Peyer's patch (tissue), 4 donors: ENCODE results near the gene DISP3. TPM values are rescaled to one million over a fixed set of nuclear protein-coding genes. Genes with fewer than 3 reads are reported as not detected.

ENCODE experiments used
- DNase-seq, 3 donors: peaks; one replicate each; pipeline ENCODE4 v3.0.0-alpha.2; 2017 to 2019
- H3K27ac ChIP-seq, 4 donors: fragments of 200-600 bp; sonication (generic); one replicate each; pipeline ENCODE4 v1.5.1; 2016 to 2019
- H3K27me3 ChIP-seq, 2 donors: fragments of 200-600 bp; sonication (generic); one replicate each; pipeline ENCODE4 v1.5.1; 2019
- H3K36me3 ChIP-seq, 3 donors: fragments of 200-600 bp; sonication (generic); one replicate each; pipeline ENCODE4 v1.5.1; 2016 to 2019
- H3K4me1 ChIP-seq, 4 donors: fragments of 200-600 bp; sonication (generic); one replicate each; pipeline ENCODE4 v1.5.1; 2016 to 2019
- H3K4me3 ChIP-seq, 4 donors: fragments of 200-600 bp; sonication (generic); 1 replicate in 3 of 4; 2 replicates in 1 of 4; pipeline ENCODE4 v1.5.1; 2016 to 2019; ENCODE audit warnings: mild to moderate bottlenecking in 1 of 4
- H3K9me3 ChIP-seq, 4 donors: fragments of 200-600 bp; sonication (generic); one replicate each; pipeline ENCODE4 v1.5.1; 2016 to 2019; ENCODE audit warnings: mild to moderate bottlenecking in 1 of 4
- POLR2A ChIP-seq, 2 donors: fragments of 450-650 bp; IDR thresholded peaks; one replicate each; pipeline ENCODE4 v1.5.1; 2017; ENCODE audit warnings: antibody characterized with exemption in 2 of 2, mild to moderate bottlenecking in 2 of 2, moderate library complexity in 2 of 2
- total RNA-seq, 4 donors: library from RNA; depleted of rRNA; stranded (reverse); fragments of >200 nt; gene quantifications; one replicate each; pipeline ENCODE4 v1.1.0, GENCODE V29; 2016
- TF ChIP-seq, protein P1 (sequence below), 6 experiments: fragments of 450-650 bp in 4 of 6; fragments of 200-600 bp in 2 of 6; sonication (generic) in 1 of 6; IDR thresholded peaks; one replicate each; pipeline ENCODE4 v1.5.1; 2017 to 2019; ENCODE audit warnings: antibody characterized with exemption in 6 of 6, mild to moderate bottlenecking in 3 of 6, moderate library complexity in 1 of 6

The DISP3 gene
- total RNA-seq, 4 donors from 2014 or later = 0.54 to 2.4 (median 1.8) TPM; not detected in 1

DNA sequence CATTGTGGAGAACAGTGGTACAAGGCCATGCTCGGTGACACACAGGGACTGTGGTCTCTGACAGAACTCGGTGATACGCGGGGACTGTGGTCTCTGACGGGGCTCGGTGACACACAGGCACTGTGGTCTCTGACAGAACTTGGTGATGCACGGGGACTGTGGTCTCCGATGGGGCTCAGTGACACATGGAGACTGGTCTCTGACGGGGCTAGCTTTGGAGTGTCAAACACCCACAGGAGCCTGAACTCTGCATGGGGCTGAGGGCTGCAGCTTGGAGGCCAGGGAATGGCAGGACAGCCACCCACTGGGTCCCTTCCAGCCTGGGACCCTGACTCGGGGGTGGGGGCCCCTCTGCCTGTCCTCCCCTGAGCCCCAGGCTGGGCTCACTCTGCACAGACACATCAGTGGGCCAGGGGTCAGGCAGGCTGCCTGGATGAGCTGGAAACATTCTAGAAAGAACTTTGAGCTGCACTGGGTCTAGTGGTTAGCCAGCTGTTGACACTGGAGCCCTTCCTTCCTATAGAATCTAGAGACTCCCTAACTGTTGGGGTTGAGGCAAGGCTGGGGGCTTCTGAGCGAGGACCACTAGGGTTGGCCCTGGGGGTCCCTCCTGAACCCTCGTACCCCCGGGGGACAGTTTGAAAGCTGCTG lies 49.8 kb downstream of the DISP3 start:
- Histone ChIP-seq H3K27ac (no peak overlapping the region), H3K36me3 (no peaks in the 10 kb centered on the region), H3K4me1 (no peaks in the 10 kb centered on the region), H3K9me3 (no peaks in the 10 kb centered on the region), H3K27me3 (no peaks in the 10 kb centered on the region), H3K4me3 (no peak overlapping the region)
- TF ChIP-seq POLR2A (IDR thresholded peaks at IDR 0.05) = no peak
- TF ChIP-seq, protein P1, sequence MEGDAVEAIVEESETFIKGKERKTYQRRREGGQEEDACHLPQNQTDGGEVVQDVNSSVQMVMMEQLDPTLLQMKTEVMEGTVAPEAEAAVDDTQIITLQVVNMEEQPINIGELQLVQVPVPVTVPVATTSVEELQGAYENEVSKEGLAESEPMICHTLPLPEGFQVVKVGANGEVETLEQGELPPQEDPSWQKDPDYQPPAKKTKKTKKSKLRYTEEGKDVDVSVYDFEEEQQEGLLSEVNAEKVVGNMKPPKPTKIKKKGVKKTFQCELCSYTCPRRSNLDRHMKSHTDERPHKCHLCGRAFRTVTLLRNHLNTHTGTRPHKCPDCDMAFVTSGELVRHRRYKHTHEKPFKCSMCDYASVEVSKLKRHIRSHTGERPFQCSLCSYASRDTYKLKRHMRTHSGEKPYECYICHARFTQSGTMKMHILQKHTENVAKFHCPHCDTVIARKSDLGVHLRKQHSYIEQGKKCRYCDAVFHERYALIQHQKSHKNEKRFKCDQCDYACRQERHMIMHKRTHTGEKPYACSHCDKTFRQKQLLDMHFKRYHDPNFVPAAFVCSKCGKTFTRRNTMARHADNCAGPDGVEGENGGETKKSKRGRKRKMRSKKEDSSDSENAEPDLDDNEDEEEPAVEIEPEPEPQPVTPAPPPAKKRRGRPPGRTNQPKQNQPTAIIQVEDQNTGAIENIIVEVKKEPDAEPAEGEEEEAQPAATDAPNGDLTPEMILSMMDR (IDR thresholded peaks at IDR 0.05) = no peak
- no peak for DNase-seq

DNA sequence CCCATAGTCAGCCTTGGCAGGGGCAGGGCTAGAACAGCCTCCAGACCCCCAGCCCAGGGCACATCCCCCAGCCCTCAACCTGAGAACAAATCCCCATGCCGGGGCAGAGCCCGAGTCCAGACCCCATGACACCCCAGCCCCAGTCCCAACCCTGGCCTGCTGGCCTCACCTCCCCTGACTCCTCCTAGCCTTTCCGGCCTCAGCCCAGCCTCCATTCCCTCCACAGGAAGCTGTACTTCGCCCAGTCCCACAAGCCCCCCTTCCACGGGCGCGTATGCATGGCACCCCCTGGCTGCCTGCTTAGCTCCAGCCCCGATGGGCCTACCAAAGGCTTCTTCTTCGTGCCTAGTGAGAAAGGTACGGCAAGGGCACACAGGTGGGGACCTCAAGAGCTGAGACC lies 50.4 kb downstream of the DISP3 start:
- H3K27me3 ChIP-seq = no peaks in the 10 kb centered on the region
- H3K4me1 ChIP-seq = no peaks in the 10 kb centered on the region
- no peaks in the 10 kb centered on the region for H3K36me3 ChIP-seq
- H3K4me3 ChIP-seq = no peak overlapping the region
- no peaks in the 10 kb centered on the region for H3K9me3 ChIP-seq
- no peak for DNase-seq
- no peak overlapping the region for H3K27ac ChIP-seq
- no peak for TF ChIP-seq POLR2A (IDR thresholded peaks at IDR 0.05)
- TF ChIP-seq, protein P1 (IDR thresholded peaks at IDR 0.05) = no peak

DNA sequence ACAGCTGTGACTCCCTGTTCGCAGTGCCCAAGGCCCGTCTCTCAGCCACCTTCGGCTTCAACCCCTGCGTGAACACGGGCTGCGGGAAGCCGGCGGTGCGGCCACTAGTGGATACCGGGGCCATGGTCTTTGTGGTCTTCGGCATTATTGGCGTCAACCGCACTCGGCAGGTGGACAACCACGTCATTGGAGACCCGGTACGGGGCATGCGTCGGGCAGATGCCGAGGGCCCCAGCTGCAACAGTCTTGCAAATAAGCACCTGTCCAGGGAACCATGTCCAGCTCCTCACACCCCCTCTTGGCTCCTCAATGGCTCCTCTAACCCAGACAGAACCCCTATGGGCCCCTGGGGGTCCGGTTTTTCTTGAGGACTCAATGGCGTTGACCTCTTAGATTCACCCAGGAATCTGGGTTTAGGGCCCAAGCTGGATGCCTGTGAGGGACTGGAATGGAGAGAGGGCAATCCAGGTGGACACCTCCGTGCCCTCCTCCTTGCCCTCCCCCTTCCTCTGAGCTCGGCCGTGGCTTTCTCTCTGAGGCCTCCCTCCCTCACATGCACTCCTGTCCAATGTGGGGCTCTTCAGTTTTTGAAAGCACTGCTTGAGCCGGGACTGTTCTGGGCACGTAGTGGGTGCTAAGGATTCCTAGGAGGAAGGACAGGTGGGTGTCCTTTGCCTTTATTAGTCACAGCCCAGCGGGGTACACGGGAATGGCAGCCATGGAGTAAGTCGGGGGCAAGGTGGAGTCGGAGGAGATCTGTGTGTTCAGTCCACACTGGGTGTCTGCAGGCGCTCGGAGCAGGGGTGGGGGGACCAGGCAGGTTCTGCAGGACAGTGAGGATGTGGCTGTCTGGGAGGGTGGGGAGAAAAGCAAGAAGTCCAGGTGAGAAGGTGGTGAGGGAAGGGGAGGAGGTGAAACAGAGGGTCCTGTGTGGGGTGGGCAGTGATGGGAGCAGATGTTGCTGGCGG lies 51.1 kb downstream of the DISP3 start:
- no peaks in the 10 kb centered on the region for H3K4me1 ChIP-seq
- H3K27ac ChIP-seq = no peak overlapping the region
- no peaks in the 10 kb centered on the region for H3K36me3 ChIP-seq
- H3K27me3 ChIP-seq = no peaks in the 10 kb centered on the region
- H3K4me3 ChIP-seq = no peak overlapping the region
- no peak for DNase-seq
- no peaks in the 10 kb centered on the region for H3K9me3 ChIP-seq
- no peak for TF ChIP-seq POLR2A (IDR thresholded peaks at IDR 0.05)
- TF ChIP-seq, protein P1 (IDR thresholded peaks at IDR 0.05) = no peak

DNA sequence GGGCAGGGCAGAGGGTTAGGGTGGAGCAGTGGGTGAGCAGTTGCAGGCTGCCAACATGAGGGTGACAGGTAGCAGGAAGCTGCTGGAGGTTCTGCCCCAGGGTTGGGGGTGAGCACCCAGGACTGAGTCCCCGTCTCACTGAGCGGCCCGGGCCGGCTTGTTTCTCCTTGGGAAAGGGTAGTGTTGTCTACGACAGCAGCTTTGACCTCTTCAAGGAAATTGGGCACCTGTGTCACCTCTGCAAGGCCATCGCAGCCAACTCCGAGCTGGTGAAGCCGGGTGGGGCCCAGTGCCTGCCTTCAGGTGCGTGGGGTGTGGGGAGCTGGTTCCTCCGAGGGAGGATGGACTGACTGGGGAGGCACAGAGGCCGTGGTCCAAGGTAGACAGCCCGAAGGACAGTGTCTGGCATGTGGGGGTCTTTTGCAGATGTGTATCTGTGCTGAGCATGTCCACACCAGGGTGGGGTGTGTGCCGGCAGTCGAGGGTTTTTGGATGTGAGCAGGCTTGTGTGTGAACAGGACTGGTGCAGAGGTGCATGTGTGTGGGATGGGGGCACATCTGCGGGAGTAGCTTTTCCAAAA lies 51.9 kb downstream of the DISP3 start:
- no peak overlapping the region for H3K27ac ChIP-seq
- no peak for TF ChIP-seq POLR2A (IDR thresholded peaks at IDR 0.05)
- TF ChIP-seq, protein P1 (IDR thresholded peaks at IDR 0.05) = no peak
- no peaks in the 10 kb centered on the region for H3K27me3 ChIP-seq
- no peaks in the 10 kb centered on the region for H3K36me3 ChIP-seq
- H3K4me3 ChIP-seq = no peak overlapping the region
- H3K9me3 ChIP-seq = no peaks in the 10 kb centered on the region
- no peaks in the 10 kb centered on the region for H3K4me1 ChIP-seq
- DNase-seq = no peak

DNA sequence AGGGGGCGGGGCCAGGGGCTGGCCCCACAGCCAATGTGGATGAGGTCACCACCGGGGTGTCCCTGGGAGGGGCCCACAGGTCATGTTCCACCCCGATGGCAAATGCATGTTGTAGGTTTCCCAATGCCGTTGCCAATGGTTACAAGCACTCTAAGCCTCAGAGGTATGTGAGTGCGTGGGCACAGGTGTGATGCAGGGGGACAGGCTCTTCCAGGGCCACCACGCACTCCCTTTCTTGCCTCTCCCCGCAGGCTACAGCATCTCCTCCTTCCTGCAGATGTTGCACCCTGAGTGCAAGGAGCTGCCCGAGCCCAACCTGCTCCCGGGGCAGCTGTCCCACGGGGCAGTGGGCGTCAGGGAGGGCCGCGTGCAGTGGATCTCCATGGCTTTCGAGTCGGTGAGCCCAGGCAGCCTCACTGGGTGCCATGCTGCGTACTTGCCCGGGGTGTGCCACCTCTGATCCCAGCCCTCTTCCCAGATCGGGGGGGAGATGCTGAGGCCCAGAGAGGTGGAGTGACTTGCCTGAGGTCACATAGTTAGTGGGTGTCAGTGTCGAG lies 52.4 kb downstream of the DISP3 start:
- H3K27me3 ChIP-seq = no peaks in the 10 kb centered on the region
- no peak for DNase-seq
- TF ChIP-seq, protein P1 (IDR thresholded peaks at IDR 0.05) = no peak
- TF ChIP-seq POLR2A (IDR thresholded peaks at IDR 0.05) = no peak
- no peak overlapping the region for H3K4me3 ChIP-seq
- H3K36me3 ChIP-seq = no peaks in the 10 kb centered on the region
- no peak overlapping the region for H3K27ac ChIP-seq
- H3K9me3 ChIP-seq = no peaks in the 10 kb centered on the region
- no peaks in the 10 kb centered on the region for H3K4me1 ChIP-seq
